SK-N-SH treated with all-trans-retinoic acid at 6 μM for 48 hours (cell line): ENCODE measurements around the gene ZFP42.

Experiments
- ATAC-seq: fragments of 200-7000 bp; cut with Tn5 transposase; 3 replicates; pipeline ENCODE4 v1.9.1; 2020; ENCODE audit warnings: mild to moderate bottlenecking, moderate library complexity
- BACH2 ChIP-seq: fragments of 250-450 bp; sonication (Bioruptor Pico); IDR thresholded peaks from 2 replicates; pipeline ENCODE4 v1.9.0; 2021; ENCODE audit warnings: mild to moderate bottlenecking, borderline replicate concordance
- CREB5 ChIP-seq: fragments of 250-450 bp; sonication (Bioruptor Pico); IDR thresholded peaks from 2 replicates; pipeline ENCODE4 v1.5.1; 2020; ENCODE audit warnings: low read depth, mild to moderate bottlenecking, moderate library complexity
- CSDC2 ChIP-seq: fragments of 250-450 bp; sonication (Bioruptor Pico); IDR thresholded peaks from 2 replicates; pipeline ENCODE4 v1.5.0; 2020; ENCODE audit warnings: mild to moderate bottlenecking, moderate library complexity
- CSRNP3 ChIP-seq: fragments of 250-450 bp; sonication (Bioruptor Pico); IDR thresholded peaks from 2 replicates; pipeline ENCODE4 v1.5.1; 2021; ENCODE audit warnings: mild to moderate bottlenecking, moderate library complexity
- GLIS3 ChIP-seq: fragments of 250-450 bp; sonication (Bioruptor Pico); IDR thresholded peaks from 2 replicates; pipeline ENCODE4 v1.5.0; 2020; ENCODE audit warnings: mild to moderate bottlenecking, moderate library complexity
- POU6F1 ChIP-seq: fragments of 250-450 bp; sonication (Bioruptor Pico); IDR thresholded peaks from 2 replicates; pipeline ENCODE4 v1.8.0; 2021; ENCODE audit warnings: low read depth, mild to moderate bottlenecking, moderate library complexity, borderline replicate concordance
- PPARA ChIP-seq: fragments of 250-450 bp; sonication (Bioruptor Pico); IDR thresholded peaks from 2 replicates; pipeline ENCODE4 v1.5.0; 2020; ENCODE audit warnings: mild to moderate bottlenecking, borderline replicate concordance
- RARB ChIP-seq: fragments of 250-450 bp; sonication (Bioruptor Pico); IDR thresholded peaks from 2 replicates; pipeline ENCODE4 v1.8.0; 2021; ENCODE audit warnings: mild to moderate bottlenecking, moderate library complexity
- TCF4 ChIP-seq: fragments of 250-450 bp; sonication (Bioruptor Pico); IDR thresholded peaks from 2 replicates; pipeline ENCODE4 v1.8.0; 2021; ENCODE audit warnings: mild to moderate bottlenecking, moderate library complexity, borderline replicate concordance
- TOX ChIP-seq: fragments of 250-450 bp; sonication (Bioruptor Pico); IDR thresholded peaks from 2 replicates; pipeline ENCODE4 v1.8.0; 2021; ENCODE audit warnings: mild to moderate bottlenecking, moderate library complexity, borderline replicate concordance
- TSHZ2 ChIP-seq: fragments of 250-450 bp; sonication (Bioruptor Pico); IDR thresholded peaks from 2 replicates; pipeline ENCODE4 v1.5.0; 2020; ENCODE audit warnings: mild to moderate bottlenecking, moderate library complexity
- ZC3H10 ChIP-seq: fragments of 250-450 bp; sonication (Bioruptor Pico); IDR thresholded peaks from 2 replicates; pipeline ENCODE4 v1.5.1; 2021; ENCODE audit warnings: mild to moderate bottlenecking, moderate library complexity
- ZFP3 ChIP-seq: fragments of 250-450 bp; sonication (Bioruptor Pico); IDR thresholded peaks from 2 replicates; pipeline ENCODE4 v1.5.0; 2020; ENCODE audit warnings: mild to moderate bottlenecking, moderate library complexity
- ZNF70 ChIP-seq: fragments of 450-650 bp; formaldehyde crosslinking; IDR thresholded peaks from 2 replicates; pipeline ENCODE4 v1.5.0; 2020; ENCODE audit warnings: mild to moderate bottlenecking, moderate library complexity
- ZNF8 ChIP-seq: fragments of 450-650 bp; formaldehyde crosslinking; IDR thresholded peaks from 2 replicates; pipeline ENCODE4 v1.5.0; 2020; ENCODE audit warnings: mild to moderate bottlenecking, moderate library complexity

The ZFP42 gene

GRCh38 chr4:187995322-187996207, at the start of gene ZFP42:
ZFP42 (plus strand) TSS chr4:187995771; CDS start chr4:188002808, 7,037 bp downstream.
- no peak for ATAC-seq
- TF ChIP-seq CREB5 (CRISPR knock-in tag) (no peak), CSDC2 (CRISPR knock-in tag) (no peak), TOX (CRISPR knock-in tag) (no peak)
- TF ChIP-seq, all 23 proteins: peak for 0

GRCh38 chr4:187961171-187961570, 34.4 kb upstream of the ZFP42 start:
- no peak for ATAC-seq
- TF ChIP-seq CSDC2 (CRISPR knock-in tag) (no peak), CREB5 (CRISPR knock-in tag) (no peak), TCF4 (CRISPR knock-in tag) (no peak), RARB (CRISPR knock-in tag) (no peak), ZC3H10 (CRISPR knock-in tag) (no peak)

- no peak for ATAC-seq
- TF ChIP-seq BACH2 (CRISPR knock-in tag), result no peak
- no peak for TF ChIP-seq PPARA
- TF ChIP-seq POU6F1 (CRISPR knock-in tag), result no peak
- TF ChIP-seq GLIS3 (CRISPR knock-in tag), result no peak
Observed at GRCh38 chr4:187961961-187962360, 33.6 kb upstream of the ZFP42 start.

- no peak for ATAC-seq
- TF ChIP-seq ZFP3 (CRISPR knock-in tag), result no peak
- no peak for TF ChIP-seq ZNF70 (CRISPR knock-in tag)
- no peak for TF ChIP-seq ZC3H10 (CRISPR knock-in tag)
- no peak for TF ChIP-seq TCF4 (CRISPR knock-in tag)
- TF ChIP-seq ZNF8 (CRISPR knock-in tag), result no peak
- TF ChIP-seq TSHZ2 (CRISPR knock-in tag), result no peak
- TF ChIP-seq CSDC2 (CRISPR knock-in tag), result no peak
- no peak for TF ChIP-seq POU6F1 (CRISPR knock-in tag)
- no peak for TF ChIP-seq CSRNP3 (CRISPR knock-in tag)
Observed at GRCh38 chr4:187962926-187963325, 32.6 kb upstream of the ZFP42 start.
